ENCODE results near the gene PRPF31.

The PRPF31 gene

GRCh38 chr19:54142166-54142780, 26.7 kb downstream of the PRPF31 start:
- Mint-ChIP-seq H3K36me3 (peaks cover 60 to 62% of the 10 kb centered on the region in 2 donors), H3K4me3 (no peak overlapping the region), H3K27me3 (no peaks in the 10 kb centered on the region), H3K4me1 (peaks cover 26 to 56% of the 10 kb centered on the region in 2 donors), H3K27ac (peak overlapping the region; percentile 54), H3K9me3 (no peaks in the 10 kb centered on the region)
- ATAC-seq (replicated peaks) (no peak), DNase-seq (no peak)

- H3K4me1 Mint-ChIP-seq, result peaks cover 12 to 41% of the 10 kb centered on the region in 2 donors
- ATAC-seq (replicated peaks), result no peak
- H3K36me3 Mint-ChIP-seq, result peaks cover 62 to 68% of the 10 kb centered on the region in 2 donors
- H3K27ac Mint-ChIP-seq, result no peak overlapping the region
- H3K9me3 Mint-ChIP-seq, result no peaks in the 10 kb centered on the region
- no peak overlapping the region for H3K4me3 Mint-ChIP-seq
- no peak for DNase-seq
- no peaks in the 10 kb centered on the region for H3K27me3 Mint-ChIP-seq
These were observed 30.1 kb downstream of the PRPF31 start for GRCh38 chr19:54145541-54146158.

GRCh38 chr19:54147676-54148075, 32.1 kb downstream of the PRPF31 start:
- H3K36me3 Mint-ChIP-seq, result peaks cover 60 to 66% of the 10 kb centered on the region in 2 donors
- H3K4me3 Mint-ChIP-seq, result no peak overlapping the region
- H3K27ac Mint-ChIP-seq, result no peak overlapping the region
- H3K9me3 Mint-ChIP-seq, result no peaks in the 10 kb centered on the region
- no peaks in the 10 kb centered on the region for H3K27me3 Mint-ChIP-seq
- ATAC-seq (replicated peaks) (no peak), DNase-seq (no peak)
- peaks cover 0 to 23% of the 10 kb centered on the region in 2 donors for H3K4me1 Mint-ChIP-seq

GRCh38 chr19:54148158-54148557, 32.6 kb downstream of the PRPF31 start:
- H3K27ac Mint-ChIP-seq, result no peak overlapping the region
- ATAC-seq (replicated peaks) (no peak), DNase-seq (no peak)
- no peaks in the 10 kb centered on the region for H3K27me3 Mint-ChIP-seq
- peaks cover 59 to 62% of the 10 kb centered on the region in 2 donors for H3K36me3 Mint-ChIP-seq
- H3K4me1 Mint-ChIP-seq, result peaks cover 2 to 25% of the 10 kb centered on the region in 2 donors
- H3K4me3 Mint-ChIP-seq, result no peak overlapping the region
- H3K9me3 Mint-ChIP-seq, result no peaks in the 10 kb centered on the region

- H3K4me3 Mint-ChIP-seq, result no peak overlapping the region
- DNase-seq, result no peak
- no peaks in the 10 kb centered on the region for H3K9me3 Mint-ChIP-seq
- H3K36me3 Mint-ChIP-seq, result peaks cover 57 to 61% of the 10 kb centered on the region in 2 donors
- H3K27ac Mint-ChIP-seq, result no peak overlapping the region
- H3K4me1 Mint-ChIP-seq, result peaks cover 8 to 24% of the 10 kb centered on the region in 2 donors
- H3K27me3 Mint-ChIP-seq, result no peaks in the 10 kb centered on the region
- ATAC-seq (replicated peaks), result no peak
These were observed 33.7 kb downstream of the PRPF31 start for GRCh38 chr19:54149021-54149812.

- Mint-ChIP-seq H3K4me1 (peaks cover 12 to 30% of the 10 kb centered on the region in 2 donors), H3K27ac (peak overlapping the region; percentile 68), H3K4me3 (no peak overlapping the region), H3K9me3 (no peaks in the 10 kb centered on the region), H3K27me3 (no peaks in the 10 kb centered on the region), H3K36me3 (peaks cover 45 to 53% of the 10 kb centered on the region in 2 donors)
- no peak for ATAC-seq (replicated peaks)
- DNase-seq, result no peak
These were observed 35.9 kb downstream of the PRPF31 start for GRCh38 chr19:54151362-54152035.

GRCh38 chr19:54152267-54152666, 36.7 kb downstream of the PRPF31 start:
- Mint-ChIP-seq H3K4me3 (no peak overlapping the region), H3K4me1 (peaks cover 17 to 31% of the 10 kb centered on the region in 2 donors), H3K27me3 (no peaks in the 10 kb centered on the region), H3K9me3 (no peaks in the 10 kb centered on the region), H3K27ac (no peak overlapping the region), H3K36me3 (peaks cover 42 to 55% of the 10 kb centered on the region in 2 donors)
- DNase-seq (no peak), ATAC-seq (replicated peaks) (no peak)

- H3K27me3 Mint-ChIP-seq, result no peaks in the 10 kb centered on the region
- DNase-seq, result no peak
- peaks cover 42 to 53% of the 10 kb centered on the region in 2 donors for H3K36me3 Mint-ChIP-seq
- H3K27ac Mint-ChIP-seq, result peak overlapping the region; percentile 49
- no peak for ATAC-seq (replicated peaks)
- H3K4me3 Mint-ChIP-seq, result peak overlapping the region in 1 of 2 donors; percentile 3
- H3K4me1 Mint-ChIP-seq, result peaks cover 17 to 35% of the 10 kb centered on the region in 2 donors
- no peaks in the 10 kb centered on the region for H3K9me3 Mint-ChIP-seq
These were observed 37.4 kb downstream of the PRPF31 start for GRCh38 chr19:54152878-54153524.

- ATAC-seq (replicated peaks) (no peak), DNase-seq (no peak)
- H3K27me3 Mint-ChIP-seq, result no peaks in the 10 kb centered on the region
- H3K9me3 Mint-ChIP-seq, result no peaks in the 10 kb centered on the region
- peaks cover 25 to 42% of the 10 kb centered on the region in 2 donors for H3K4me1 Mint-ChIP-seq
- peak overlapping the region; percentile 16 for H3K27ac Mint-ChIP-seq
- H3K4me3 Mint-ChIP-seq, result no peak overlapping the region
- peaks cover 40 to 54% of the 10 kb centered on the region in 2 donors for H3K36me3 Mint-ChIP-seq
These were observed 38.3 kb downstream of the PRPF31 start for GRCh38 chr19:54153731-54154326.

- Mint-ChIP-seq H3K36me3 (peaks cover 34 to 47% of the 10 kb centered on the region in 2 donors), H3K4me3 (no peak overlapping the region)
These were observed 39.2 kb downstream of the PRPF31 start for GRCh38 chr19:54154603-54155345.

GRCh38 chr19:54155694-54156093, 40.1 kb downstream of the PRPF31 start:
- H3K36me3 Mint-ChIP-seq, result peaks cover 29 to 40% of the 10 kb centered on the region in 2 donors
- H3K9me3 Mint-ChIP-seq, result no peaks in the 10 kb centered on the region
- H3K4me1 Mint-ChIP-seq, result peaks cover 31 to 41% of the 10 kb centered on the region in 2 donors
- no peaks in the 10 kb centered on the region for H3K27me3 Mint-ChIP-seq
- H3K4me3 Mint-ChIP-seq, result no peak overlapping the region
- no peak for ATAC-seq (replicated peaks)
- no peak overlapping the region for H3K27ac Mint-ChIP-seq
- no peak for DNase-seq

More at GRCh38 chr19:54154603-54155345, 39.2 kb downstream of the PRPF31 start:
- Mint-ChIP-seq H3K27me3 (no peaks in the 10 kb centered on the region), H3K27ac (no peak overlapping the region), H3K9me3 (no peaks in the 10 kb centered on the region), H3K4me1 (peaks cover 25 to 38% of the 10 kb centered on the region in 2 donors)
- DNase-seq (no peak), ATAC-seq (replicated peaks) (no peak)

- Mint-ChIP-seq H3K36me3 (peaks cover 23 to 33% of the 10 kb centered on the region in 2 donors), H3K4me3 (peak overlapping the region in 1 of 2 donors; percentile 11)
These were observed 40.9 kb downstream of the PRPF31 start for GRCh38 chr19:54156490-54156889.

GRCh38 chr19:54156953-54157352, 41.4 kb downstream of the PRPF31 start:
- no peak for DNase-seq
- Mint-ChIP-seq H3K27me3 (no peaks in the 10 kb centered on the region), H3K27ac (peak overlapping the region; percentile 80), H3K4me3 (peak overlapping the region; percentile 11 to 22), H3K36me3 (peaks cover 23 to 31% of the 10 kb centered on the region in 2 donors), H3K9me3 (no peaks in the 10 kb centered on the region), H3K4me1 (peaks cover 36 to 51% of the 10 kb centered on the region in 2 donors)
- no peak for ATAC-seq (replicated peaks)

More at GRCh38 chr19:54156490-54156889, 40.9 kb downstream of the PRPF31 start:
- ATAC-seq (replicated peaks), result no peak
- no peaks in the 10 kb centered on the region for H3K9me3 Mint-ChIP-seq
- H3K27me3 Mint-ChIP-seq, result no peaks in the 10 kb centered on the region
- DNase-seq, result no peak
- H3K4me1 Mint-ChIP-seq, result peaks cover 35 to 47% of the 10 kb centered on the region in 2 donors
- peak overlapping the region; percentile 80 for H3K27ac Mint-ChIP-seq

Measured in stimulated activated naive B cell treated with anti-CD40 and anti-IgM and Interleukin-4, amounts not matched to agents 10 μg/mL and 1 μg/mL and 100 μg/mL, for 72 hours (primary cell).